AG04449 (cell line): ENCODE results near the gene MORF4L2.
"Not testable (repeated sequence)": the region's sequence is repeated elsewhere in the genome, so short reads cannot be mapped to it uniquely, and the experiment has no call there.

Experiments used
- CTCF ChIA-PET: fragments of 350-600 bp; formaldehyde crosslinking; extraction: SDS; loops from one replicate; lab custom pipeline; 2021; ENCODE audit warnings: antibody characterized with exemption; lab: Yijun Ruan, JAX
- POLR2A ChIA-PET: fragments of 400-600, 350-600 bp; formaldehyde crosslinking; extraction: SDS; loops from one replicate; lab custom pipeline; 2020; ENCODE audit warnings: antibody characterized with exemption, inconsistent platforms; lab: Yijun Ruan, JAX
- DNase-seq: peaks from one replicate; pipeline ENCODE4 v3.0.0-alpha.2; 2010; ENCODE audit warnings: low read depth, low spot score
- H3K4me3 ChIP-seq: 2 replicates; pipeline ENCODE4 v1.5.1; 2011; ENCODE audit warnings: low read depth, mild to moderate bottlenecking, control low read depth, low read length
- CTCF ChIP-seq: IDR thresholded peaks from one replicate; pipeline ENCODE4 v1.5.1; 2011; ENCODE audit warnings: mild to moderate bottlenecking, moderate library complexity, low read length, control low read depth, inconsistent platforms; ENCODE audit not compliant: insufficient read depth; ENCODE audit errors: missing control alignments

MORF4L2 gene

GRCh38 chrX:103656617-103657016 lies 29.9 kb downstream of the MORF4L2 start:
- ChIA-PET POLR2A (no interaction called here), CTCF (interaction anchor here (0.6 to 1.8 kb wide), 4 partner anchors 12 to 26 kb away, joined by 3 to 8 read pairs (median 3); no protein-coding TSS in a partner anchor)
- TF ChIP-seq CTCF = no peak
- peak; percentile 17 for DNase-seq
- no peak overlapping the region for H3K4me3 ChIP-seq

- POLR2A ChIA-PET, CTCF ChIA-PET, H3K4me3 ChIP-seq, DNase-seq: not testable (repeated sequence)
Measured at GRCh38 chrX:103655230-103656000, 31.1 kb downstream of the MORF4L2 start.

- no peak for TF ChIP-seq CTCF
- no peak overlapping the region for H3K4me3 ChIP-seq
- ChIA-PET CTCF (interaction anchor here (2.1 kb wide), 1 partner anchor 21 kb away, joined by 7 read pairs; no protein-coding TSS in a partner anchor), POLR2A (no interaction called here)
- no peak for DNase-seq
Measured at GRCh38 chrX:103651151-103651773, 35.2 kb downstream of the MORF4L2 start.

GRCh38 chrX:103647630-103648029 lies 38.9 kb downstream of the MORF4L2 start:
- no peak overlapping the region for H3K4me3 ChIP-seq
- no peak for DNase-seq
- POLR2A ChIA-PET = no interaction called here
- CTCF ChIA-PET = interaction anchor here (1.0 kb wide), 1 partner anchor 17 kb away, joined by 3 read pairs; no protein-coding TSS in a partner anchor
- no peak for TF ChIP-seq CTCF

GRCh38 chrX:103644125-103644524 lies 42.4 kb downstream of the MORF4L2 start:
- H3K4me3 ChIP-seq = no peak overlapping the region
- DNase-seq = no peak
- TF ChIP-seq CTCF = no peak
- ChIA-PET POLR2A (no interaction called here), CTCF (interaction anchor here (1.3 kb wide), 1 partner anchor 15 kb away, joined by 9 read pairs; the partner anchor contains the start of gene TCEAL1)

- ChIA-PET POLR2A (interaction anchor here (0.8 to 2.1 kb wide), 2 partner anchors 10 to 45 kb away, joined by 3 to 5 read pairs; no protein-coding TSS in a partner anchor), CTCF (interaction anchor here (1.0 to 3.3 kb wide), 2 partner anchors 11 to 16 kb away, joined by 3 to 16 read pairs; partner anchors contain the start of gene TCEAL1)
- TF ChIP-seq CTCF = no peak
- H3K4me3 ChIP-seq = no peak overlapping the region
- DNase-seq = no peak
Measured at GRCh38 chrX:103640401-103641155, 45.9 kb downstream of the MORF4L2 start.

- ChIA-PET POLR2A (interaction anchor here (0.7 kb wide), 1 partner anchor 23 kb away, joined by 3 read pairs; no protein-coding TSS in a partner anchor), CTCF (interaction anchor here (3.3 kb wide), 1 partner anchor 9 kb away, joined by 16 read pairs; the partner anchor contains the start of gene TCEAL1)
- DNase-seq, H3K4me3 ChIP-seq: not testable (repeated sequence)
Measured at GRCh38 chrX:103638479-103639346, 47.8 kb downstream of the MORF4L2 start.
